HT-29 (cell line): ENCODE data around the gene MICAL1. TPM values are rescaled to one million over a fixed set of nuclear protein-coding genes. Genes with fewer than 3 reads are reported as not detected.
A peak's percentile ranks its signal among the peaks of the same experiment; 100 is the strongest.

ENCODE experiments used
- DNase-seq: peaks from one replicate; pipeline ENCODE4 v3.0.0-alpha.2; 2015; ENCODE audit warnings: low spot score
- total RNA-seq: library from RNA; depleted of rRNA; stranded (reverse); fragments of >200 nt; shearing (Covaris generic); gene quantifications from 2 replicates; pipeline ENCODE4 v1.2.3, GENCODE V29; 2014; rRNA removed

The MICAL1 gene
- total RNA-seq, 1 experiment from 2014 or later: 26.4 TPM

GRCh38 chr6:109440331-109441068 is 15.1 kb downstream of the MICAL1 start, which contains the start of the genes PPIL6 and SMPD2:
PPIL6 (minus strand) TSS chr6:109440628; CDS start chr6:109440590, 38 bp downstream.
SMPD2 (plus strand) TSS chr6:109440724; CDS start chr6:109441122, 398 bp downstream.
- DNase-seq: peak; percentile 89

- DNase-seq: no peak
Measured at GRCh38 chr6:109436041-109436440, 19.5 kb downstream of the MICAL1 start.

GRCh38 chr6:109434456-109434855 is 21.1 kb downstream of the MICAL1 start:
- DNase-seq: no peak

DNA sequence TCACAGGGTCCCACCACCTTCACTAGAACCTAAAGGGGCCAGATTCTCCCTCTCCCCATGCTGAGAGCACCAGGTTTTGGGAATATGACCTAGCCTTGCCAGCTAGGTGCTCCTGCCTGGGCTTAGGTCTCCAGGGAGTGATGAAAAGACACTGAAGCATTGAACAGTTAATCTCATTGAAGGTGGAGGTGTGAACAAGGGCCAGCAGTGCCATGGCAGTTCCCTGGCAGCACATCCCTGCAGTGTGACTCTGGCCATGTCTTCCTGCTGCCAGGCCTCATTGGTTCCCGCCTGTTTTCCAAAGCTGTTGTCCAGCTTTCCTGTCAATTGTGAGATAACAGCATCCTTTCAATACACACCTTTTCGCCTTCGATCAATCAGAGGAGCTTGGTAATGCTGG is 26.1 kb downstream of the MICAL1 start:
- no peak for DNase-seq

- no peak for DNase-seq
Measured at GRCh38 chr6:109428889-109429477, 26.6 kb downstream of the MICAL1 start.

DNA sequence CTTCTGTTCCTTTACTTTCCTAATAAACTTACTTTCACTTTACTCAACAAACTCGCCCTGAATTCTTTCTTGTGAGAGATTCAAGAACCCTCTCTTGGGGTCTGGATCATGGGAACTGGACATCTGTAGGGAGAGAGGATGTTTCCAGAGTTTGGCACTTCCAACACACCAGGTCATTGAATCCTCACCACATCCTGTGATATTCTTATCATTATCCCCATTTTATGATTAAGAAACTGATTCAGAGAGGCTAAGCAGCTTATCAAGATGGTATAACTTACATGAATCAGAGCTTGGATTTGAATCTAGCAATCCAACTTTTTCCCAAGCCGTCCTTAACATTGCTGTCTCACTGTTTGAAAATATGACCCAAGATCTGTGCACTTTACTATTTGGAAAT is 30.6 kb downstream of the MICAL1 start:
- no peak for DNase-seq

DNA sequence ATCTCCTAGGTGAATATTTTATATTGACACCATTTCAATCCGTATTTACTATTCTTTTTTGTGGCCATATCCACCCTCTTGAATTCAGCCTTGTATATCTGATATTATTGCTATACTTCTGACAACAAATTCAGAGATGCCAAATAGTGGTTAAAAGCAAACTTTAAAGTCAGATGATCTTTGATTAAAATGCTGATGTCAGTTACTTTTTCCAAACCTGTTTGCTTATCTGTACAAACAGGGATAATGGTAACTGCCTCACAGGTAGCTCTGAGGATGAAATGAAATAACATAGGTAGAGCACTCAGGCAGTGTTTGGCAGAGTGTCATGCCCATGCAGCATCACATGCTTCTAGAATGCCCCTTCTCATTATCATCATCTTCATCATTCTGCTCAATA is 34.4 kb downstream of the MICAL1 start:
- no peak for DNase-seq

DNA sequence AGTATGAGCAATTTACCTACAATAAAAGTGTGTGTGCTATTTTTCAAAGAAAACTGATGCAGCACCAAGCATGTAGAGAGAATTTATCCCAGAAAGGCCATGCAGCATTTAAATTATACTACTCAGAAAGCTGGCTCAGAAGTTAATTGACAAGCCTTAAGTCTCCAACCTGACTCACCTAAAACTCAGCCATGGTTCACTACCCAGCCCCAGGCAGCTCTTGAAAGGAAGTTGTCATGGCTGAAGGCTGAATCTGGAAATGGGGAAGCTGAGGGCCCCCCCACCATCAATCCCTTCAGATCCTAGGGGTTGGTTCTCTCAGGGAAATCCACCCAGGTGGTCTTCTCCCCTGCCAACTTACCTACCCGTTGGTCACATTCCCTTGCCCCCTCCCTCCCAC is 34.8 kb downstream of the MICAL1 start:
- no peak for DNase-seq

DNA sequence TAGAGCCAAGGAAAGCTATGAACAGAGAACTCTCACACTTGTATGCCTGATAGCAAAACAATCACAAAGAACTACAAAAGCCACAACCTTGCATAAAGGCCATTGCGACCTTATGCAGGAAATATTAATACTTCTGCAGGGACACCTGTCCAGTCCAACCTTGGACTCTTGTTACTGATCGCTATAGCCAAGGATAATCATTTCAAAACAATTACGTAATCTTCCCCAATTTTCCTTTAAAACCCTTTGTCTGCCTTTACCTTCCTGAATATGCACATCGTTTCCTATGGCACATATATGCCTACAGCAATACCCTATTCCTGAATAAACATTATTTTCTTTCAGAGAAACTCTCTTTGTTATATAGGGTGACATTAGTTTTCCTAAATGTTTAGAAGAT is 37.9 kb downstream of the MICAL1 start:
- no peak for DNase-seq

- DNase-seq: no peak
Measured at GRCh38 chr6:109411034-109411433, 44.5 kb downstream of the MICAL1 start.

DNA sequence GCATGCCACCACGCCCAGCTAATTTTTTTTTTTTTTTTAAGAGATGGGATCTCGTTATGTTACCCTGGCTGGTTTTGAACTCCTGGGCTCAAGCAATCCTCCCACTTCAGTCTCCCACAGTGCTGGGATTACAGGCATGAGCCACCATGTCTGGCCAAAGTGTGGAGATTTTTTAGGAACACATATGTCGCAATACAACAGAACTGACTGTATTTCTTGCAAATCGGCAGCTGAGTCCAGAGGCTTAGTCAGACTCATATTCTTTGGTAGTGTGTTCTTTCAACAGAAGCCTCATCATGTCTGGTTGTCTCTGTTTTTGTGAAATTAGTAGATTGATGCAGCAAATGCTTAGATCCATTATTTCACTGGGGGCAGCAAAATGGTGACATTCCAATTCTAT is 49.4 kb downstream of the MICAL1 start:
- DNase-seq: no peak

- DNase-seq: peak; percentile 65
Measured at GRCh38 chr6:109397020-109397419, 58.6 kb downstream of the MICAL1 start.

GRCh38 chr6:109396046-109396718 is 59.4 kb downstream of the MICAL1 start:
- DNase-seq: no peak

Other genes with a start within 250 kb of the MICAL1 start
- 120 and 123 TPM in 2 replicates for gene CD164, start 73.3 kb downstream of the MICAL1 start, total RNA-seq
- gene PPIL6, start 15.1 kb downstream of the MICAL1 start, total RNA-seq: 0.48 and 0.50 TPM in 2 replicates
- 50.3 and 50.4 TPM in 2 replicates for gene SMPD2, start 15.0 kb downstream of the MICAL1 start, total RNA-seq
- 4.6 and 4.8 TPM in 2 replicates for gene ZBTB24, start 27.4 kb upstream of the MICAL1 start, total RNA-seq
- 1.5 and 2.1 TPM in 2 replicates for gene AK9, start 235.4 kb upstream of the MICAL1 start, total RNA-seq
- gene FIG4, start 235.5 kb upstream of the MICAL1 start, total RNA-seq: 6.5 and 6.6 TPM in 2 replicates